NCI-H446 (cell line): ENCODE measurements around the gene GNAT3.
A peak's percentile ranks its signal among the peaks of the same experiment; 100 is the strongest.

ENCODE experiments used
- DNase-seq, 2 experiments: peaks; one replicate each; lab custom pipeline; 2025; lab: John Stamatoyannopoulos, UW

GNAT3 gene

DNA sequence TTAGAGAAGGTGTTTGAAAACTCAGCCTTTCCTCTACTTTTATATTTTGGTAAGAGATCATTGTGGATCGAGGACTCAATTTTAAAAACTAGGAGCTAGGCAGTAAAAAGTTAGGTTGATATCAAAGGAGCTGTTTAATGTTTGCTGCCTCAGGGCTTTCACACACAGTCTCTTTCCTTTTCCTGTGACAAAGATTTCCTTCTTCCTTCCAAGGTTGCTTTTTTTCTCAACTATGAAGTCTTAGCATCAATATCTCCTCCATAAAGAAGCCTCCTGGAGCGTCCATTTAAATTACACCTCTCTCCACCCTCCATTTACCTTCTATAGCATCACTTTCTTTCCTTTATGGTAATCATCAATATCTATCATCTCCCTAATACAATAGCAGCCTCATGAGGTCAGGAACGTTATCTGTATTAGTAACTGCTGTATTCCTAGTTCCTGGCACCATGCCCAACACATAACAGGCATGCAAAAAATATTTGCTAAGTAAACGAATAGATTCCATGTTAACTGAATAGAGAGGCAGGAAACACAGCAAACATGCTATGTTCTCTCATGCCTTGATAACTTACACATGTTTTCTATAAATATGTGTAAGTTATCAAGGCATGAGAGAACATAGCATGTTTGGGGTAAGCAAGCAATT lies 48.5 kb downstream of the GNAT3 start:
- DNase-seq = no peak

DNA sequence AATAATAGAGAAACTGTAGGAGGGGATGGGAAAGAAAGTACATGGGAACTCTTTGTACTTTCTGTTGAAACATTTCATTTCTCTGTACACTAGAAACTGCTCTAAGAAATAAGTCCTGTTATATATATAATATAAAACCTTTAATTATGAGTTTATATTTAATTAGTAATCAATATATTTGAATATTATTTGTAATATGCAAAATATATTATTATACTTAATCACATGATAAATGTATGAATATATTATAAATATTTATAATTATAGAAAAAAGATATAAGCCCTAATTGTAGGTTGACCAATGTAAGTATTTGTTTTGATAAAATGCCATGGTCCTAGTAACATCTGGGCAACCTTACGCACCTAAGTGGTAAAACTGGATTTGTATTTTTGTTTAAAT lies 51.0 kb downstream of the GNAT3 start:
- DNase-seq = no peak

DNA sequence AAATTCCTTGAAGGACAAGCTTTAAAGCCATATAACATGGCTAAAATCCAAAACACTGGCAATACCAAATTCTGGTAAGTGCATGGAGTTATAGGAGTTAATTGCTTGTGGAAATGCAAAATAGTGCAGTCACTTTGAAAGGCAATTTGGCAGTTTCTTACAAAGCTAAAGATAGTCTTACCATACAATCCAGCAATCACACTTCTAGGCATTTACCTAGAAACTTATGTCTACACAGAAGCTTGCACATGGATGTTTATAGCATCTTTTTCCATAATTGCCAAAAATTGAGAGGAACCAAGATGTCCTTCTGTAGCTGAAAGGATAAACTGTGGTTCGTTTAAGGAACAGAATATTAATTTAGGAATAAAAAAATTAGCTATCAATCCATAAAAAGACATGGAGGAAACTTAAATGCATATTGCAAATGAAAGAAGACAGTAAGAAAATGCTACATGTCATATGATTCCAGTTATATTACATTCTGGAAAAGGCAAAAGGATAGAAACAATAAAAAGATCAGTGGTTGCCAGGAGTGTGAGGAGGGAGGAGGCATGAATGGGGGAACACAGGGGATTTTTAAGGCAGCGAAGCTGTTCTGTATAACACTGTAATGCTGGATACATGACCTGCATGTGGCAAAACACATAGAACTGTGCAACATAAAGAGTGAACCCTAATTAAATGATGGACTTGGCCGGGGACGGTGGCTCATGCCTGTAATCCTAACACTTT lies 51.9 kb downstream of the GNAT3 start:
- DNase-seq = no peak

DNA sequence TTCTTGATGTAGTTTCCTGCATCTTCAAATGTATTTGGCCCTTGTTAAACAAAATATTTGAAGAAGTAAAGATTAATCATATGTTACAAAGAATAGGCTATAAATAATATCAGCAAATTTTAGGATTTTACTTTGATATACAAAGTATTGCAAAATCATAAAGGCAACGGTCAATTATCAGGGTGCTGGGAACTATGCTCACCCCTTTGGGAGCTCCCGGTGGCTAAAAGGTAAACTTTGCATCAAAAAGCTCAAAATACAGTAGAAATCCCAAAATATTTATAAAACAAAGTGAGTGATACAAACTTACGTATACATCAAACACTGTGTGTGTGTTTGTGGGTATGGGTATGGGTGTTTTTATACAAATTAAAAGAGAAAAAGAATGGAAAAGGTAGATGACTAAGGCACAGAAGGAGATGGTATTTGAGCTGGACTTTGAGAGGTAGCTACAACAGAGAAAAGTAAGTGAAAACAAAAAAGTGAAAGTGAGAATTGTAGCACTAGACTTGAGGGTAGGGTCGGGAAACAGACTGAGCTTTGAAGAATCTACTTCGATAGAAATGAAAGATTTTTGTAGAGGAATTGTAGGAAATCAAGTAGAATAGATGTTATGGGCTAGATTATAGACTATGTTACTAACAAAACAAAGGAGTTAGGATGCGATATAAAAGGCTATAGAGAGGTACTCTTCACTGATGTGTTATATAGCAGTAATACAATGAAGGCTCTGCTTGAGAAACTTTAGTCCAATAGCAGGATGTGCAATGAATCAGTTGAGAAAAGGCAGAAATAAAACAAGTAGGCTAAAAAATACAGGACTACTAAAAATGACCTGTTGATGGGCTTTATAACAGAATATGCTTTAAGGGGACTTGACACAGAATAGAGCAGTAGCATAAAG lies 52.8 kb downstream of the GNAT3 start:
- no peak for DNase-seq

DNA sequence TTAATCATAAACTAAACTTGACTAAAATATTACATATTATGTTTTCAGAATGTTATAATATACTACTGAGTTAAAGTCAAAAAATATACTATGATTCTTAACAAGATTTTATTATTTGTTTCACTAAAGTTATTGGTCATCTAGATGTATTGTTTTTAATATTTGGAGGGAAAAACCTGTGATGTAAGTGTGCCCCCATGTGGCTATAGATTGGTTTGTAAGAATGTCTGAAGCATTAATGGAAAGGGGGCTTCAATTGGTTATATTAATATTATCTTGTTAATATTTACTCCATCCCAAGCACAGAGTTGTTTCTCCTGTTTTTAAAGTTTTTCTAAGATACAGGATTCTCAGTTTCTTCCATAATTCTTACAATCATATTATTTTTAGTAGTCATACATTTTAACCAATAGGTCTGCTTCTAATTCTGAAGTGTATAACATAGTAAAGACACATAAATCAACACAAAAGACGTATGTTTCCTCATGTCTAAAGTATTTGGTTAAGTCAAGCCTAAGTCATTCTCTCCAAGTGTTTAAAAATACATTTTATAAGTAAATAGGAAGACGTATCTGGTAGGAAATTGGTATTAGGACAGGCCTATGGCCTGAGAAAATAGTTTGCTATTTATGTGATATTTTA lies 58.0 kb downstream of the GNAT3 start:
- DNase-seq = peak; percentile 6 to 12

DNA sequence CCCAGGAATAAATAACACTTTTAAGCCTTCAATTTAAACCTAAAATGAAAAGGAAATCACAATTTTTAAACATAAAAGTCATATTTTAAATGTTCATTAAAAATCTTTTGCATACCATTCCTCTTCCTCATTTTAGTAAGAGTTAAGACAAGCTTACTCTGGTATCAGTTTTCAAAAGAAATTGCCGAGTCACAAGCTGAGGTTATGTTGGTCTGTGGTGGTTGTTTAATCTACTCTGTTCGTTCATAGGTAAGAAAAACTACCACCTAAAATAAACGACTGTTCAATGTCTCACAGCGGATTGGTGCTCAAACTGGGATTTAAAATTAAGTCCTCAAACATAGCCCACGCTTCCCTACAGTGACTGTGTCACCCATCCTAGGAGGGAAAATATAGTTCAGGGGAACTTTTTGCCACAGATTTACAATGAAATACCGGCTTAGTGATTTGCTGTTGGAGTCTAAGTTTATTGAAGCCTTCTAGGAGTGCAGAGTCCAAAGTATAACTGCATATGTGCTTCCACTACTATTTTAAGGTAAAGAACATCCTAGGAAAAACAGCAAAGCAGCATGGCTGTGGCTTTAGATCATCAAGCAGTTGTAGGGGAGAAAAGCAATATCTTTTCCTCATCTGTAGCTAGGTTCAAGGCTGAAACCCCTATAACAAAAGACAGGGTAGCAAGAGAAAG lies 61.1 kb downstream of the GNAT3 start:
- no peak for DNase-seq

DNA sequence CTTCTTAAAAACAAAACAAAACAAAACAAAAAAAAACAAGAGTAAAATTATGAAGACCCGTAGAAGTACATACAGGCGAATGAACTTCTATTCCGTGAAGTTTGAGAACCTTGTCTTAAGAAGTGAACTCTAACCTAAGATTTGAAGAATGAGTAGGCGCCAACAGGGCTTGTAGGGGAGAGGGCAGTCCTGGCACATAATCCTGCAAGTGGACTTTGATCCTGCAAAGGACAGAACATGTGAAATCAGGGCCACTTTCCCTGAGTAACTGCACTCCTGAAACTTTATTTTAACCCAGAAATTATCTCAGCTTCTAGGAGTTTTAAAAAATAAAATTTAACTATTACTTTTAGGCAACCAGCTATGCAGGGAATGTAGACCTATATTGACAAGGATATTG lies 62.0 kb downstream of the GNAT3 start:
- DNase-seq = no peak

DNA sequence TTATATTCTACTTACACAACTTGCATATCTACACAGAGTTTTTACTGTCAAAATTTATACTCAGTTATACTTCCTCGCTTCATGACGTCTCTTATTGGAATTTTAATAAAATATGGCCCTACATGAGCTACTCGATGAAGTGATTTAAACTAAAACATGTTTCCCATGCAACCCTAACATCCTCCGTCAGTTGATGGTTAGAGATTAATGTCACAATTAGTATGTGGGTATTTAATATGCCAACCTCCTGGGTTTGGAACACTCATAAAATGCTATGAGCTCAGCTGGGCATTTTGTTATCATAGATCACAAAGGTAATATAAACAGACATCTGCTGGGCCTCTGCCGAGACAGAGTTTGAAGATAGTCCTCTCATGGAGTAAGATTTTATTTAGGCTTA lies 66.5 kb downstream of the GNAT3 start:
- no peak for DNase-seq

DNA sequence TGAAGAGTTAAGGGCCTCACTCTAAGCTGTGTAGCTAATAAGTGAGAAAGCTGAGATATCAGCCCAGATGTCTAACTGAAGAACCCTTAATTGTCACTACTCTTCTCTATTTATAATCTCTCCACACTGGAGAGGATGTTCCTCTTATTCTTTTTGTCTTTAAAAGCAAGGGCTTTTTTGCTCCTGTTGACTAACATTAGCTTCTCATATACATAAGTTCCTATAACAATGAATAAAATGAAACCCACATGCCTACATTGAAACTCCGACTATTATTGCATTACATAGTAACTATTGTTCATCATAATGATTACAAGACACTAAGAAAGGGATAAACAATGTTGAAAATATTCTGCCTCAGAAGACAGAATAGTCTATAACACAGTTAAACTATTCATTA lies 67.1 kb downstream of the GNAT3 start:
- DNase-seq = no peak

DNA sequence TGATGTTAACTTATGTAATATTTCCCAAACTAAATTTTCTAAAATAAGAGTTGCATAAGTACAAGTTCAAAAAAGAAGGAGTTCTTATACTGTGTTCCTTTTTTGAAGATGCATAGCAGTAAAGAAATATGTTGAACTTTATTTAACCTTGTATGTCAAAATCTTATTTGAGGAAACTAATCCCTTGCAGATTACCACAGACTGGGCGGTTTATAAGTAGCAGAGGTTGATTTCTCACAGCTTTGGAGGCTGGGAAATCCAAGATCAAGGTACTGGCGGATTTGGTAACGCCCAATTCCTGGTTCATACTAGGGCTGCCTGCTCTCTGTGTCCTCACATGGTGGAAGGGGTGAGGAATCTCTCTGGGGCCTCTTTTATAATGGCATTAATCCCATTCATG lies 68.5 kb downstream of the GNAT3 start:
- DNase-seq = no peak

DNA sequence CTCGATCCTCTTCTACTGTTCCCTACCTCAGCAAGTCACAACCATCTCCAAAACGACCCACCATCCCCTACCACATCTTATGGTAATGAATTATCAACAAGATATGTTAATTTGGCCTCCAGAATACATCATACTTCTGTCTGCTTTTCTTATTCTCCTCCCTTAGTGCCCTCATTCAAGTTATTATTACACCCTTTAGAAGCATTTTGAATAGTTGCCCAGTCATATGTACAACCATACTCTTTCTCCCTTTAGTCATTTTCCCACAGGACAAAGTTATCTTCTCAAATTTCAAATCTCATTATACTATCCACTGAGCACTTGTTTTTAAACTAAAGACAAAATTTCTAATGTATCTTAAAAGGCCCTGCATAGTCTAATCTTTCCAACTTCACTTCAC lies 71.0 kb downstream of the GNAT3 start:
- no peak for DNase-seq

DNA sequence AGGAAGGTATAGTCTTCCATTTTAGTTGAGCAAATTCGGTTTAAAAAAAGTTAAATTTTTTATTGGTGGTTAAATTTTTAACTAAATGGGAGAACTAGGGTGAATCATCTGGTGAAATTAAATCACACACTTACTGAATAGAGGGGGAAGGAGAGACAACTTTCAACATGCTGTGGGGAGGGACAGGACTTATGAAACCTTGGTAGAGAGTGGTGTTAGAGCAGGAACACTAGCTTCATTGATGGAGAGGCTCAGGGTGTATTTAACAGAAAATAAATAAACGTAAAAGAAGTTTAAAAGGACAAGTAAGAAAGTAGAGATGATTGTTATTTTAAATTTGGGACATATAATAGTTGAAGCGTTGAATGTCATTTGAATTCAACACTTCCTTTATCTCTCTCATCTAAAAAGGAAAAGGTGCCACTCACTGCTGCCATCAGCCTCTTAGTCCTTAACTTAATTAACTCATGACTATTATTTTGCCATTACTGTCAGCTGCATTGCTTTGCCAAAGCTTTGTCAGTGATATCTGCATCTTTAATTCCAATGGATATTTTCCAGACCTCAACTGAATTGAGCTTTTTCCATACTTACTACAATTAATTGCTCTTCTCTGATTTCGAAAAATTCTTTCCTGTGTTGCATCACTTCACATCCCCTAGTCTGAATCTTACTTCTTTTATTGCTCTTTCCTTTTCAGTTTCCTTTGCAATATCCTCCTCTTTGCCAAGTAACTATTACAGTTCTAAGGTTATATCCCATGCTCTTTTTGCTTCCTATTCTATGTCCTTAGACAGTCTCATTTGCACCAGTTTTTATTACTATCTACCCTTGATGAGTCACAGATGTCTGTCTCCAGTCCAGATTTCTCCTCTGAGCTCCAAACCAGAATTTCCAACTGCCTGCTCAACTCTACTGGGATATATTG lies 71.7 kb downstream of the GNAT3 start:
- DNase-seq = peak in 1 of 2 experiments; percentile 12

DNA sequence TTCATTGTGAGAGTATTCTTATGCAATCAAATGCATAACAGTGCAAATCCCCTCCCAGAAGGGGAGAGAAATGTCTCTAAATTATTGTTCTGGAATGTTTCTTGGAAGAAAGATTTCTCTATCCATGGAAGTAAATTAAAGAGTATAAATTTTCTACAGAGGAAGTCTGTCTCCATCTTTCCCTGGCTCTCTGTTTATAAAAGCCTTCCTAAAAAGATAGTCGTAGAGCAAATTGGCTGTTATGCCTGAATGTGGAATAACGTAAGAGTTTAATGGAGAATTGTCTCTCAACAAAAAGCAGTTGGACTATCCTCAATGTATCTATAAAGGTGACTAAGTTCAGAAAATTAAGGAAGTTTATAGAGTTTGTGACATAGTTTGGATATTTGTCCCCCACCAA lies 76.3 kb downstream of the GNAT3 start:
- no peak for DNase-seq

DNA sequence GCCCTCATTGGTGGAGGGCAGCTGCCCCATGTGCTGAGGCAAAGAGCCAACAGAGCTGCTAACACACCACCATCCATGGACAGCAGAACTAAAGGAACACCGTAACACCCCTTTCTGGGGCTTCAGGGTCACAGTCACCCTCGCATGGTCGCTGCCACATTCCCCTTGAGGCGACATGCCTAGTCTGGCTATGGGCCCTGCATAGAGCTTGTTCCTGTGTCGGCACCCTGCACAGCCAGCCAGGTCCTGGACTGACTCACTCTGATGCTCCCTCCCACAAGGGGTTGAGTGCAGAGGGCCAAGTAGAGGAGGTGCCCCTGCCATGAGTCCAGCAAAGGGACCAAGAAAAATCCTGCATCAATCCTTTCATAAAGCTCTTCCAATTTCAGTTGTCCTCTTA lies 77.8 kb downstream of the GNAT3 start:
- DNase-seq = no peak

DNA sequence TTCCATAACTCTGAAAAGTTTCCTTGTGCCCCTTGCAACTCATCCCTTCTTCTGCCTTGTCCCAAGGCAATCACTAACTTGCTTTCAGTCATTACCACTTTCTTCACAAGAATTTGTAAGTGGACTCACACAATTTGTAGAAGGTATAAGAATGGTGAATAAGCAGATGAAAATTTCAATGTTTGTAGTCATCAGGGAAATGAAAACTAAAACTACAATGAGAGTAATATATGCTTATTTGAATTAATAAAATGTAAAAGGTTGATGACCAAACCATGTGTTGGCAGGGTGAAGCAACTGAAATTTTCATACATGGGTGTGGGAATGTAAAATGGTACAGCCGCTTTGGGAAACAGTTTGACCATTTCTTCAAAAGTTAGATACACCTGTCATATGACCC lies 79.7 kb downstream of the GNAT3 start:
- no peak for DNase-seq

DNA sequence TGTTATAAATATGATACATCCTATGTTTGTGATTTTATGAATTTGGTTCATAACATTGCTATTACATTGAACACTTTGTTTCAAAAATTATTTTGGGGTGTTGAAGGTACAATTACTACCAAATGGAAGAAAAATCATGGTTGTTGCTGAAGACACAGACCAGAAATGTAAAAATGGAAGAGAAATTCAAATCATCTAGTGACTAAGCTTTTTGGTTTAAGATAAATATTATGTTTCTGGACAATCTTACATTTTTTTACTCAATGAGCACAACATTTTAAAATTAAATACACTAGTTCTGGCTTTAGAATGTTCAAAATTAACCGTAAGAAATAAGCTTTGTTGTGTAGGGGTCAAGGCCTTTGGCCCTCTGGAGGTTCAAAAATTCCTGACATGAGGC lies 82.7 kb downstream of the GNAT3 start:
- no peak for DNase-seq

DNA sequence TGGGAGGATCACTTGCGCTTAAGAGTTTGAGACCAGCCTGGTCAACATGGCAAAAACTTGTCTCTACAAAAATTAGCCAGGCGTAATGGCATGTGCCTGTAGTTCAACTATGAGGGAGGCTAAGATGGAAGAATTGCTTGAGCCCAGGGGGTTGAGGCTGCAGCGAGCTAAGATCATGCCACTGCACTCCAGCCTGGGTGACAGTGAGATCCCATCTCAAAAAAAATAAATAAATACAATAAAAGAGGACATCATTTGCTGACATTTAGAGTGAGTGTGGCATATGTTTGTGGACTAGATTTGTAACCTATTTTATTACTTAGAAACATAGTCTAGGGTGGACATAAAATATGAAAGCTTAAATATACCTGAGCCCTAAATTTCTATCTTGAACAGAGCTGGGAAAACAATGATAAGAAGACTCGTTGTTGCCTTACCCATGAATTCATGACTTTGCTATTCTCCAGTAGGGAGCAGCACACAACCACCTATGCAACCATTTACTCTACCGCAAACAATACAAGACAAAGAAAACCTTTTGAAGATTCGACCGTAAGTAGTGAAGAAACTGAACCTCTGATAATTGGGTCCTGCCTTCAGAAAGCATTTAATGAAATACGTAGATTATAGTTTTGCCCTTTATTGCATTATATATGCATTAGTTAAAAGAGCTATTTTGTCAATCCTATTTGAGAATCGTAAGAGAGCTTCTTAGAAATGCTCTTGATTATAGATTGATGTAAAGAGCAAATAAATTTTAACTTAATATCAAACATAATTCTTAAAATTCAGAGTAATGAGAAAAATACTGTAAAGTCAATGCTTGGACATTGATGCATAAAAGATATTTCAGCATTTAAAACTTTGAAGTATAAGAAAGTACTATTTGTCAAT lies 83.5 kb downstream of the GNAT3 start:
- peak; percentile 20 to 50 for DNase-seq

DNA sequence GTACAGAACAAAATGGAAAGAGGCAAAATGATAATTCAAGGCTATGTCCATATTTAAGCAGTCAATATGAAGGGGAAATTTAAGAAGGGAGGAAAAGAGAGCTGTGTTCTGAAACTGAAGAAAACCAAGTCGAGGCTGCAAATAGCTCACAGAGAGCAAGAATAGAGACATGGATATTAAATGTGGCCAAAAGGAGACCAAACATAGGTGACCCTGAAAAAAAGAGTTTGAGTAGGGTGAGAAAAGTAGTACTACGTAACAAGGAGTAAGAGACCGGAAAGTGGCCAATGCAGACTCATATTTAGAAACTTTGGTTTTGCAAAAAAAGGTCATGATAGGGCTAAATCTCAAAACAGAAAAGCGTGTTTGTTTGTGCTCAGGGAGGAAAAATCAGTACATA lies 84.6 kb downstream of the GNAT3 start:
- no peak for DNase-seq

DNA sequence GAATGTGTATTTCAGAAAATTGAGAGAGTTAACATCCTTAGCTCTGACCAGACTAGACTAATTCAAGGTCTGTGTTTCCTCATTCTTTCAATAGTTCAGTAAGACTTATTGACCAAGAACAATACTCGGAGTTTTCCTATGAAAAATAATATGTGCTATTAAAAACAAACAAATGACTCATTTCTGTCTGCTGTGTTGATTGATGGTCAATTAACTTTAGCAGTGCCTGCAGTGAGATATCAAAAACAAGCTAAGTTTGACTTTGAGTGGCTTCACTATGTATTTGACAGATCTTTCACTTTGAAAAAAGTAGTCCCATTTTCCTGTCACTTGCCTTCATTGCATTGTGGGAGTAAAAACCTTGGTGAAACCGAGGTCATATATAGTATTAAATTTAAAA lies 91.0 kb downstream of the GNAT3 start:
- DNase-seq = no peak
